T-helper 2 cell treated with Interferon-gamma antibody and Interleukin-4, amounts not matched to agents 100 ng/mL and 5 ng/mL, for 36 hours (primary cell): Measurements from ENCODE around the gene SLC18A3. TPM values are rescaled to one million over a fixed set of nuclear protein-coding genes. Genes with fewer than 3 reads are reported as not detected.

ENCODE experiments used
- intact Hi-C: fragments of 100-400 bp; cut with micrococcal nuclease; formaldehyde crosslinking; loops from one replicate; pipeline ENCODE4 v1.15.1; 2023
- total RNA-seq: library from RNA; stranded (reverse); gene quantifications from 2 replicates; pipeline ENCODE4 v1.2.3, GENCODE V29; 2022

The SLC18A3 gene
- not detected in 2 replicates for total RNA-seq

GRCh38 chr10:49610114-49610457 is at the start of gene SLC18A3:
SLC18A3 (plus strand) TSS chr10:49610310; CDS start chr10:49610741, 431 bp downstream.
- intact Hi-C loops: no loop called here

GRCh38 chr10:49560526-49560925 is 49.6 kb upstream of the SLC18A3 start:
- intact Hi-C loops: no loop called here

GRCh38 chr10:49562893-49563292 is 47.2 kb upstream of the SLC18A3 start:
- intact Hi-C loops: no loop called here

GRCh38 chr10:49564461-49565009 is 45.6 kb upstream of the SLC18A3 start:
- intact Hi-C loops: no loop called here

- intact Hi-C loops: loop anchor here (1.0 kb wide), 1 partner anchor 29 kb away; the partner anchor contains the start of gene ERCC6
Observed at GRCh38 chr10:49567810-49568209, 42.3 kb upstream of the SLC18A3 start.

GRCh38 chr10:49568235-49568634 is 41.9 kb upstream of the SLC18A3 start:
- intact Hi-C loops: loop anchor here (1.0 kb wide), 1 partner anchor 29 kb away; the partner anchor contains the start of gene ERCC6

GRCh38 chr10:49569031-49569631 is 41.0 kb upstream of the SLC18A3 start:
- intact Hi-C loops: no loop called here

GRCh38 chr10:49571388-49571787 is 38.7 kb upstream of the SLC18A3 start:
- intact Hi-C loops: no loop called here

GRCh38 chr10:49572594-49573114 is 37.5 kb upstream of the SLC18A3 start:
- intact Hi-C loops: no loop called here

- intact Hi-C loops: no loop called here
Observed at GRCh38 chr10:49575489-49576072, 34.5 kb upstream of the SLC18A3 start.

GRCh38 chr10:49577182-49577925 is 32.8 kb upstream of the SLC18A3 start:
- intact Hi-C loops: no loop called here

- intact Hi-C loops: no loop called here
Observed at GRCh38 chr10:49578392-49578791, 31.7 kb upstream of the SLC18A3 start.

- intact Hi-C loops: no loop called here
Observed at GRCh38 chr10:49579621-49580020, 30.5 kb upstream of the SLC18A3 start.

GRCh38 chr10:49585387-49585786 is 24.7 kb upstream of the SLC18A3 start:
- intact Hi-C loops: no loop called here

- intact Hi-C loops: no loop called here
Observed at GRCh38 chr10:49587981-49588380, 22.1 kb upstream of the SLC18A3 start.

- intact Hi-C loops: loop anchor here (10.0 kb wide), 1 partner anchor 302 kb away; no protein-coding TSS in a partner anchor
Observed at GRCh38 chr10:49592726-49593563, 17.2 kb upstream of the SLC18A3 start.

GRCh38 chr10:49593564-49593875 is 16.6 kb upstream of the SLC18A3 start:
- intact Hi-C loops: loop anchor here (10.0 kb wide), 1 partner anchor 301 kb away; no protein-coding TSS in a partner anchor

- intact Hi-C loops: loop anchor here (2.0 to 10.0 kb wide), 2 partner anchors 301 to 631 kb away; no protein-coding TSS in a partner anchor
Observed at GRCh38 chr10:49593998-49594397, 16.1 kb upstream of the SLC18A3 start.

- intact Hi-C loops: loop anchor here (2.0 to 10.0 kb wide), 2 partner anchors 300 to 630 kb away; no protein-coding TSS in a partner anchor
Observed at GRCh38 chr10:49594594-49594993, 15.5 kb upstream of the SLC18A3 start.

- intact Hi-C loops: loop anchor here (2.0 to 10.0 kb wide), 2 partner anchors 300 to 630 kb away; no protein-coding TSS in a partner anchor
Observed at GRCh38 chr10:49595003-49595712, 15.0 kb upstream of the SLC18A3 start.
